Measurements from ENCODE around the gene VWA8. TPM values are rescaled to one million over a fixed set of nuclear protein-coding genes. Genes with fewer than 3 reads are reported as not detected.

The VWA8 gene
- total RNA-seq, 1 experiment from 2014 or later, result 21.4 TPM

- Mint-ChIP-seq H3K27ac (ENCODE audit: low read depth, unreplicated experiment) (no peak overlapping the region), H3K36me3 (ENCODE audit: insufficient read depth, unreplicated experiment) (peaks cover 7% of the 10 kb centered on the region), H3K9me3 (ENCODE audit: unreplicated experiment) (no peaks in the 10 kb centered on the region), H3K27me3 (ENCODE audit: insufficient read depth, unreplicated experiment) (no peaks in the 10 kb centered on the region), H3K4me3 (ENCODE audit: unreplicated experiment) (no peak overlapping the region), H3K4me1 (ENCODE audit: insufficient read depth, unreplicated experiment) (no peaks in the 10 kb centered on the region)
- ChIA-PET CTCF (interaction anchor here (0.6 kb wide), 1 partner anchor 278 kb away, joined by 4 read pairs; no protein-coding TSS in a partner anchor), POLR2A (interaction anchor here (0.7 to 2.0 kb wide), 3 partner anchors 37 to 339 kb away, joined by 3 to 7 read pairs (median 3); no protein-coding TSS in a partner anchor)
- DNase-seq (ENCODE audit: unreplicated experiment), result no peak
- no peak for TF ChIP-seq CTCF (IDR thresholded peaks at IDR 0.05; ENCODE audit: unreplicated experiment)
- intact Hi-C loops (cut with micrococcal nuclease), result no loop called here
- BruUV-seq (replicated peaks), result no TSS peak
These were observed 196.4 kb downstream of the VWA8 start for GRCh38 chr13:41764558-41764957.

- no peak overlapping the region for H3K4me3 Mint-ChIP-seq (ENCODE audit: unreplicated experiment)
- no peak for DNase-seq (ENCODE audit: unreplicated experiment)
- intact Hi-C loops (cut with micrococcal nuclease), result no loop called here
- CTCF ChIA-PET, result interaction anchor here (0.6 kb wide), 1 partner anchor 136 kb away, joined by 3 read pairs; no protein-coding TSS in a partner anchor
- H3K36me3 Mint-ChIP-seq (ENCODE audit: insufficient read depth, unreplicated experiment), result peaks cover 12% of the 10 kb centered on the region
- POLR2A ChIA-PET, result interaction anchor here (0.7 to 1.0 kb wide), 2 partner anchors 284 to 340 kb away, joined by 3 read pairs; no protein-coding TSS in a partner anchor
- H3K27ac Mint-ChIP-seq (ENCODE audit: low read depth, unreplicated experiment), result no peak overlapping the region
- H3K9me3 Mint-ChIP-seq (ENCODE audit: unreplicated experiment), result no peaks in the 10 kb centered on the region
- no peaks in the 10 kb centered on the region for H3K4me1 Mint-ChIP-seq (ENCODE audit: insufficient read depth, unreplicated experiment)
- no peaks in the 10 kb centered on the region for H3K27me3 Mint-ChIP-seq (ENCODE audit: insufficient read depth, unreplicated experiment)
- no peak for TF ChIP-seq CTCF (IDR thresholded peaks at IDR 0.05; ENCODE audit: unreplicated experiment)
- no TSS peak for BruUV-seq (replicated peaks)
These were observed 197.1 kb downstream of the VWA8 start for GRCh38 chr13:41763782-41764181.

DNA sequence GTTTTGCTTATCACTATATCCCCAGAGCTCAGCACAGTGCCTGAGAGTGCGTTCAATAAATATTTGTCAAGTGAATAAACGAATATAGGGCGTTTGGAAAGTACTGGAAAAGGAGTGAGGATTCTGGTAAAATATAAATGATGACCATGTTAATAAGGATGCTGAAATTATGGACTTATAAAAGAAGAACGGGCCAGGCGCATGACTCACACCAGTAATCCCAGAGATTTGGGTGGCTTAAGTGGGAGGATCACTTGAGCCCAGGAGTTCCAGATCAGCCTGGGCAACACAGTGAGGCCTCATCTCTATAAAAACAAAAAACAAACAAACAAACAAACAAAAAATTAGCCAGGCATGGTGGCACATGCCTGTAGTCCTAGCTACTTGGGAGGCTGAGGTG is 198.1 kb downstream of the VWA8 start:
- DNase-seq (ENCODE audit: unreplicated experiment), result no peak
- H3K9me3 Mint-ChIP-seq (ENCODE audit: unreplicated experiment), result no peaks in the 10 kb centered on the region
- BruUV-seq (replicated peaks), result no TSS peak
- no peak overlapping the region for H3K4me3 Mint-ChIP-seq (ENCODE audit: unreplicated experiment)
- H3K36me3 Mint-ChIP-seq (ENCODE audit: insufficient read depth, unreplicated experiment), result peaks cover 12% of the 10 kb centered on the region
- no peaks in the 10 kb centered on the region for H3K4me1 Mint-ChIP-seq (ENCODE audit: insufficient read depth, unreplicated experiment)
- no peak for TF ChIP-seq CTCF (IDR thresholded peaks at IDR 0.05; ENCODE audit: unreplicated experiment)
- no peaks in the 10 kb centered on the region for H3K27me3 Mint-ChIP-seq (ENCODE audit: insufficient read depth, unreplicated experiment)
- H3K27ac Mint-ChIP-seq (ENCODE audit: low read depth, unreplicated experiment), result no peak overlapping the region
- CTCF ChIA-PET, result no interaction called here
- intact Hi-C loops (cut with micrococcal nuclease), result no loop called here
- POLR2A ChIA-PET, result no interaction called here

DNA sequence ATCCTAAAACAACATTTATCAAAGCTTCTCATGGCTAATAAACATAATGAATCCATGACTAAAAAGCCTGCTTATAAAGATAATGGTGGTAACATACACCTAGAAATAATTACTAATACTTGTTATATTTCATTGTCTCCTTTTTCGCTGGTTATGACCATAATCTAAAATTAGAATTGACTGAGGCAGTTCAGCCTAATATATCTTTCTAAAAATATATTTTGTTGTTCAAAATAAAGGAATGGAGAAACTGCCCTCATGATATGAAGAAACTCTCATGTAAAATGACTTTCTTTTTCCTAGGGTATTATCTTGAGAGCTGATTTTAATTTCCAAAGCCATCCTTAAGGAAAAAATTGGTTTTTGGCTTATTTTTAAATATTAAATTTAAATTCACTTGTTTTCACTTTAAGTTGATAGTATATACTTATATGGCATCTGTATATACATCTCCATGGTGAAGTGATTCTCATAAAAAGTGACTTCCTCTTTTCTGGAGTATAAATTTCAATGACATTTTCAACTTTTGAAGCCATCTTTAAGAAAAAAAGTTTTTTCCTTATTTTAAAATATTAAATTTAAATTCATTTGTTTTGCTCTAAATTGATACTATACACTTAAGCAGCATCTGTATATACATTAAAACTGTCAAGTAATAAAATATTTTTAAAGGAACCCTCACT is 204.6 kb downstream of the VWA8 start:
- Mint-ChIP-seq H3K4me1 (ENCODE audit: insufficient read depth, unreplicated experiment) (no peaks in the 10 kb centered on the region), H3K4me3 (ENCODE audit: unreplicated experiment) (no peak overlapping the region), H3K27me3 (ENCODE audit: insufficient read depth, unreplicated experiment) (no peaks in the 10 kb centered on the region), H3K27ac (ENCODE audit: low read depth, unreplicated experiment) (no peak overlapping the region), H3K36me3 (ENCODE audit: insufficient read depth, unreplicated experiment) (peaks cover 26% of the 10 kb centered on the region), H3K9me3 (ENCODE audit: unreplicated experiment) (no peaks in the 10 kb centered on the region)
- ChIA-PET POLR2A (interaction anchor here (0.8 kb wide), 1 partner anchor 371 kb away, joined by 3 read pairs; no protein-coding TSS in a partner anchor), CTCF (no interaction called here)
- BruUV-seq (replicated peaks), result no TSS peak
- intact Hi-C loops (cut with micrococcal nuclease), result no loop called here
- TF ChIP-seq CTCF (IDR thresholded peaks at IDR 0.05; ENCODE audit: unreplicated experiment), result no peak
- no peak for DNase-seq (ENCODE audit: unreplicated experiment)

All from MCF 10A (cell line).